HEK293T (cell line): ENCODE results near the gene CYGB.

Source experiments
- BHLHE40 ChIP-seq: fragments of 450-650 bp; IDR thresholded peaks from 2 replicates; pipeline ENCODE4 v1.6.1; 2016; ENCODE audit warnings: mild to moderate bottlenecking, moderate library complexity, borderline replicate concordance
- FOXM1 ChIP-seq: fragments of 450-650 bp; IDR thresholded peaks from 2 replicates; pipeline ENCODE4 v1.6.1; 2017; ENCODE audit warnings: mild to moderate bottlenecking, borderline replicate concordance
- HDGF ChIP-seq: fragments of 450-650 bp; IDR thresholded peaks from 2 replicates; pipeline ENCODE4 v1.6.1; 2017; ENCODE audit warnings: antibody characterized with exemption, borderline replicate concordance
- L3MBTL2 ChIP-seq: fragments of 450-650 bp; conservative IDR thresholded peaks from 2 replicates; pipeline ENCODE4 v1.6.1; 2016; ENCODE audit warnings: mild to moderate bottlenecking
- SP1 ChIP-seq: fragments of 450-650 bp; IDR thresholded peaks from 2 replicates; pipeline ENCODE4 v1.6.1; 2017

- TF ChIP-seq SP1 (no peak), HDGF (no peak), BHLHE40 (no peak), FOXM1 (no peak), L3MBTL2 (no peak)
These were observed 43.9 kb downstream of the CYGB start for GRCh38 chr17:76493505-76494167.
